Stimulated activated naive CD8-positive, alpha-beta T cell treated with anti-CD3 and anti-CD28 coated beads, Interleukin-15, amount 100 ng/mL, for 72 hours (primary cell): ENCODE data around the gene HLCS.

ENCODE experiments used
- ATAC-seq: fragments of 150-1000 bp; cut with Tn5 transposase; 2 replicates; pipeline ENCODE4 v1.10.0; 2021; ENCODE audit warnings: mild to moderate bottlenecking, moderate library complexity
- DNase-seq, 2 donors: peaks; one replicate each; pipeline ENCODE4 v3.0.0; 2021 to 2022
- H3K27ac Mint-ChIP-seq, 2 donors: one replicate each; pipeline ENCODE4 v1.8.0; 2022; ENCODE audit warnings: mild to moderate bottlenecking in 2 of 2, mixed read lengths in 2 of 2, moderate library complexity in 2 of 2
- H3K27me3 Mint-ChIP-seq: one replicate; pipeline ENCODE4 v1.8.0; 2022; ENCODE audit warnings: mixed read lengths
- H3K4me1 Mint-ChIP-seq: one replicate; pipeline ENCODE4 v1.8.0; 2022; ENCODE audit warnings: mild to moderate bottlenecking, mixed read lengths
- H3K4me3 Mint-ChIP-seq, 2 donors: one replicate each; pipeline ENCODE4 v1.8.0; 2022; ENCODE audit warnings: mild to moderate bottlenecking in 2 of 2, mixed read lengths in 2 of 2, moderate library complexity in 1 of 2
- H3K9me3 Mint-ChIP-seq, 2 donors: one replicate each; pipeline ENCODE4 v1.8.0; 2022; ENCODE audit warnings: mixed read lengths in 2 of 2

Gene HLCS

DNA sequence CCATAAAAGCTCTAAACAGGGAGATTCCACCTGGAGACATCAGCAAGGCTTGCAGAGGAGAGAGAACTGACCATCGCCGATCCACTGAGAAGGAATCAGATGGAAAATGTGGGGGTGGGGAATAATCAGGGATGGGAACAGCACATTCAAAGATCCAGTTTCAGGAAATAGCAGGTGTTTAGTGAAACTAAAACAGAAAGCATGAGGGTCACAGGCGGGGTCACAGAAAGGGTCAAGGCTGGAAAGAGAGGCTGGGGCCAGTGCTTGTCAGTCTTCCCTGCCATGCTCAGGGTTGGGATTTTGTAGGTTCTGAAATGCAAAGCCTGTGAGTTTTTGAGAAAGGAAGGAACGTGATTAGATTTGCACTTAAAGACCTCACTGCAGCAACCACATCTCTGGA is 103.2 kb downstream of the HLCS start:
- ATAC-seq (no peak), DNase-seq (no peak)
- H3K4me1 Mint-ChIP-seq, result peaks cover 17% of the 10 kb centered on the region
- no peaks in the 10 kb centered on the region for H3K9me3 Mint-ChIP-seq
- no peaks in the 10 kb centered on the region for H3K27me3 Mint-ChIP-seq
- no peak overlapping the region for H3K4me3 Mint-ChIP-seq
- peak overlapping the region in 1 of 2 donors; percentile 1 for H3K27ac Mint-ChIP-seq

DNA sequence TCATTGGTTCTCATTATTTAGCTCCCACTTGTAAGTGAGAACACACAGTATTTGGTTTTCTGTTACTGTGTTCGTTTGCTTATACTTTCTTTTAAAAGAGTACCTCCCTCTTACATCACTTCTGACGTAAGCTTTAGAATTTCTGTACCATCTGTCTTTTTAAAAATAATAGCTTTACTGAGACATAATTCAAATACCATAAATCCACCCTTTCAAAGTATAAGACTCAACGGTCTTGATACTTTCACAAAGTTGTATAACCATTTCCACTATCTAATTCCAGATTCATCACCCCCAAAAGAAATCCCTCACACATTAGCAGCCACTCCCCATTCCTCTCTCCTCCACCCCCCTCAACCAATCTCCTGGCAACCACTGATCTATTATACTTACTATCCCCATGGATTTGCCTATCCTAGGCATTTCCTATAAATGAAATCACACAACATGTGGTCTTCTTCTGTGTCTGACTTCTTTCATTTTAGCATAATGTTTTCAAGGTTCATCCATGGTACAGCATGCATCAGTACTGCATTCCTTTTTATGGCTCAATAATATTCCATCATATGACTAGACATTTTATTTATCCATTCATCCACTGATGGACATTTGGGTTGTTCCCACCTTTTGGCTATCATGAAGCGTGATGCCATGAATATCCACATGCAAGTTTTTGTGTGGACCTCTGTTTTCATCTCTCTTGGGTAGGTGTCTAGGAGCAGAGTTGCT is 104.7 kb downstream of the HLCS start:
- H3K4me3 Mint-ChIP-seq, result no peak overlapping the region
- ATAC-seq (no peak), DNase-seq (no peak)
- no peaks in the 10 kb centered on the region for H3K9me3 Mint-ChIP-seq
- peak overlapping the region in 1 of 2 donors; percentile 20 for H3K27ac Mint-ChIP-seq
- no peaks in the 10 kb centered on the region for H3K27me3 Mint-ChIP-seq
- peaks cover 17% of the 10 kb centered on the region for H3K4me1 Mint-ChIP-seq

DNA sequence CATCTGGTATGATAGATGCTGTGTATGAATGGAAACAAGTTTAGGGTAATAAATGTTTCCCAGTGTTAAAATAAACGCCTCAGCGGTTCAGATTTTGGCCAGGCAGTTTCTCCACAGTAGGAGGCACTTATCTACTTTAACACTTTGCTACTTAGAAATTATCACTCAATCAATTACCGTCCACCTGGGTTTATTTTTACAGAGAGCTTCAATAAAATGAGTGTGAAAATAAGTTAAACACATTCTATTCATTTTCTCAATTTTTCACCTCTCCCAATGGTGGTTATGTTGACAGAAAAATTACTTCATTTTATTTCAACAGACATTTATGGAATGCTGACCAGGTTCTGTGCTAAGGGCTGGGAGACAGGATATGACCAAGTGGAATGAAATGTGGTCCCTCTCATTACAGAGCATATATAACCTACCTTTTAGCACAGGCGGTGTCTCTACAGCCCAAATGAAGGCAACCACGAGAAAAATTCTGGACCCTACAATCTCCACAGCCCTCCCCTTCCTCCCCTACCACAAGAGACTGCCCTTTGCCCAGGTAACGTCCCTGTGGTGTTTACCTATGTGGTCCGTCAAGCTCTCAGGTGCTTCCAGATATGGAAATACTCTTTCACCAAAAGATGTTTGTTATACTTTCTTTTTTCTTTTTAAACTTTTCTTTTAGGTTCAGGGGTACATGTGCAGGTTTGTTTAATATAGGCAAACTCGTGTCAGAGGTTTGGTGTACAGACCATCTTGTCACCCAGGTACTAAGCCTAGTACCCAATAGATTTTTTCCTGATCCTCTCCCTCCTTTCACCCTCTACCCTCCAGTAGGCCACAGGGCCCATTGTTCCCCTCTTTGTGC is 105.5 kb downstream of the HLCS start:
- ATAC-seq, result no peak
- Mint-ChIP-seq H3K4me1 (peaks cover 23% of the 10 kb centered on the region), H3K4me3 (no peak overlapping the region), H3K9me3 (no peaks in the 10 kb centered on the region), H3K27me3 (no peaks in the 10 kb centered on the region), H3K27ac (peak overlapping the region in 1 of 2 donors; percentile 20)
- no peak for DNase-seq

DNA sequence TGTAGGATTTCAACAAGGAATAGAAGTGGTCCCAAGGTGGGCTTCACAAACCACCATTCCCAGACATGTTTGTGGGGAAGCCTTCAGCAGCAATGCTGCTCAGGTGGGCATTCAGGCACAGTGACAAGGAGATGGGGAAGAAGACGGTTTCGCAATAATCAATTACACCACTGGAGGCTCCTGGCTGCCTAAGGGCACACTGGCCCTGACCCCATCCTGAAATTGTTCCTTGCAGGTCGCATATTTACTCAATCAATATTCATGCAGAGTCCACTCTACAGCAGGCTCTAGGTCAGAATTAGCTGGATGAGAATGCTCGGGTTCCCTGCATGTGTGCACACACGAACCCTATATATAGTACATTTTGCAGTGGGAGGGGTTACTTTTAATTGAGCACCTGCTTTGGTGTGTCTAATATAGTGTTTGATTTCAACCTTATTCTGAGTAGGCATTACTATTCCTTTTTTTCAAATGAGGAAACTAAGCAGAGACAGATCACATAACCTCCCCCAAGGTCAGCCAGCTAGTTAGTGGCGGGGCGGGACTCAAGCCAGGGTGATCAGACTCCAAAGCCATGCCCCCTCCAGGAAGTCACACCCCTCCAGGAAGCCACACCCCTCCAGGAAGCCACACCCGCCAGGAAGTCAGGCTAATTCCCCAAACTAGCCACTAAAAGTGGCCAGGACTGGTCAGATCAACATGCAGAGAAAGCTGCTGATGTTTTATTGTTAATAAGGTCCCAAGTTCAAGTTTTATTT is 106.5 kb downstream of the HLCS start:
- Mint-ChIP-seq H3K27ac (no peak overlapping the region), H3K27me3 (no peaks in the 10 kb centered on the region), H3K4me1 (peaks cover 23% of the 10 kb centered on the region), H3K4me3 (no peak overlapping the region), H3K9me3 (no peaks in the 10 kb centered on the region)
- ATAC-seq, result peak; percentile 64
- peak in 1 of 2 donors; percentile 13 for DNase-seq

DNA sequence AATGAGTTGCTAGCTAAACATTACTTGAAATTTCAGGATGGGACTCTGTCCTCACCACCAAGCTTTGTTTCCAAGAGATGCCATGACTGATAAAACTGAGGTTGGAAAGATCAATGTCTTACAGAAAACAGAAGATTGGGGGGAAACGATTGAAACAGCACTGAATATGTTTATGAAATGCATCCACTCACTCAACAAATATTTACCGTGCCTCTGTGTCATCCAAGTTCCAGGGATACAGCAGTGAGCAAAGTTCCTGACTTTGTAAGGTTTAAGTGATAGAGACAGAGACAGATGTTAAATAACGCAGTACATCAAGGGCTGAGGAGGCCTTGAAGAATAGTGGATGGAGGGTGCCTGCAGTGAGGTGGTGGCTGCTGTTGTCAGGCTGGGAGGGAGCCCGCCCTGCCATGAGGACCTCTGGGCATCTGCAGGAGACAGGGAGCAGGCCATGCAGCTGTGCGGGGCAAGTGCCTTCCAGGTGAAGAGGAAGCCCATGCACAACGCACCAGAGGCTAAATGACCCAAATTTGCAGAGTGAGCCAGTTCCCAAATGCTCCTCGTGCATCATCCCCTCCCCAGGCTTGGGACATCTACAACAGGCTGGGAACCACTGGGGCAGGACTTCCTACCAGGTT is 108.0 kb downstream of the HLCS start:
- no peak for DNase-seq
- Mint-ChIP-seq H3K4me3 (no peak overlapping the region), H3K4me1 (peaks cover 21% of the 10 kb centered on the region), H3K27ac (no peak overlapping the region), H3K9me3 (no peaks in the 10 kb centered on the region), H3K27me3 (no peaks in the 10 kb centered on the region)
- no peak for ATAC-seq

DNA sequence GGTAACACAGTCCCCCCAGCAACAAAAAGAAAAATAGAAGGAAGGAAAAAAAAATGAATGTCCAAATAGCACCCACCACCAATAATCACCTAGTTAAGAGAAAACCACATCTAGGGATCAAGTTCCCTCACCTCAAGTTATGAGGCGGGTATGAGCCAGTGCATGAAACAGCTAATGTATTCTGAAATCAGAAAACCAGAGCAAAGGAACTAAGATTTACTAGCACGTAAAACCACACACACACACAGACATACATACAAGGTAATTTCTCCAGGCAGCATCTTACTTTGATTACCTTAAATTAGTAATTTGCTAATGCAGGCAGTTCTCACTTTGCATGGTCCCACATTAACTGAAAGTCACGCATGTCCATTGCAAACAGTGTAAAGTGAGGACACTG is 109.8 kb downstream of the HLCS start:
- no peaks in the 10 kb centered on the region for H3K27me3 Mint-ChIP-seq
- no peak overlapping the region for H3K4me3 Mint-ChIP-seq
- H3K27ac Mint-ChIP-seq, result no peak overlapping the region
- no peaks in the 10 kb centered on the region for H3K9me3 Mint-ChIP-seq
- H3K4me1 Mint-ChIP-seq, result peaks cover 26% of the 10 kb centered on the region
- ATAC-seq (peak; percentile 31), DNase-seq (no peak)

DNA sequence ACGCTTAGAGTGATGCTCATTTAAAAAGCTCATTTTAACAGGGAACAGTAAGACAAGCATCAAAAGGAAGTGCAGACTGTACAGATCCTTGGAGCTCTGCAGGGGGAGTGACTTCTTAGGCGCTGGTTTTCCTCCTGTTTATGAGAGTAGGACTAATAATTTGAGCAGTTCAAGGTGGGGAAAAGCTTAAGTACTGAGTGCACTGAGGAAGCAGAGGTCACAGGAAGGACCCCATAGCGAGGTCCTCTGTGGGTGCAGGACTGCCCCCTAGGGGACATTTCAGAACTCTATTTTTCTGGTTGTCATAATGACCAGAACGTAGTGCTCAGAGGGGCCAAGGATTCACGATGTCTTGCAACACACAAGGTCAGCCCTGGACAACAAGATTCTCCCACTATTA is 112.1 kb downstream of the HLCS start:
- peaks cover 18% of the 10 kb centered on the region for H3K4me1 Mint-ChIP-seq
- ATAC-seq (peak; percentile 63), DNase-seq (peak; percentile 24 to 30)
- H3K27ac Mint-ChIP-seq, result peak overlapping the region in 1 of 2 donors; percentile 71
- H3K9me3 Mint-ChIP-seq, result no peaks in the 10 kb centered on the region
- H3K4me3 Mint-ChIP-seq, result no peak overlapping the region
- H3K27me3 Mint-ChIP-seq, result no peaks in the 10 kb centered on the region

DNA sequence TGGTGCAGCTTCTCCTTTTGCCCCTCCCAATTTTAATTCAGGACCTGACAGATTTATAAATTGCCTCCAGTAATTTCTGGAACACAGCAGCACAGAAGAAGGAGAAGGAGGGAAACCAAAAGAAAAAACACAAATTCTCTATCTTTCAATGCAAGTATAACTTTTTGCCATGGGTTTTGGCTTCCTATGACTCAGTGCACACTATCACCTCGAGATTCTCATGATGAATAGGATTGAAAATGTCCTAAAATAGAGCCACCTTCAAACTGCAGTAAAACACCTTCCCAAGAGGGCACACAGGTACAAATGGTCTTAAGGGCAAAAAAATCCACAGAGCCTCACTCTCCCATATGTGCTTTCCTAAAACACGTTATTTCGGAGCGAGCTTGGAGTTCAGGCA is 113.6 kb downstream of the HLCS start:
- Mint-ChIP-seq H3K4me1 (peaks cover 18% of the 10 kb centered on the region), H3K27ac (peak overlapping the region in 1 of 2 donors; percentile 19), H3K27me3 (no peaks in the 10 kb centered on the region), H3K9me3 (no peaks in the 10 kb centered on the region), H3K4me3 (no peak overlapping the region)
- ATAC-seq, result peak; percentile 54
- no peak for DNase-seq

DNA sequence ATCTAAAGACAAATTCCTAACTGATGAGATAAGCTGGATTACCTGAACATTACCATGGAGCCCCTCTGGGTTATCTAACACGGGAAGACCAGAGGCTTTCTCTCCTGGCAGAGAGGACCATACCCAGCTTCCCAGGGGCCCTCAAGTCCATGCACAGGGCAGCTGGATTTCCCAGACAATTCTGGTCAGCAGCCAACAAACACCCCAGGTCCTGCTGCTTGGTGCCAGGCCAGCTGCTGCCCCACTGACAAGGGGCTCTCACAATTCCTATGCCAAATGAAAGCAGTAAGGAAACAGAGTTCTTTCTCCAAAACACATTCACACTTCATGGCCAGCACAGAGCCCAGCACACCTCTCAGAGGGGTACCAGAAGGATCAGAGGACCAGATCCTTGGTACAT is 114.2 kb downstream of the HLCS start:
- peak overlapping the region in 1 of 2 donors; percentile 59 for H3K27ac Mint-ChIP-seq
- no peak overlapping the region for H3K4me3 Mint-ChIP-seq
- DNase-seq (no peak), ATAC-seq (no peak)
- no peaks in the 10 kb centered on the region for H3K27me3 Mint-ChIP-seq
- no peaks in the 10 kb centered on the region for H3K9me3 Mint-ChIP-seq
- H3K4me1 Mint-ChIP-seq, result peaks cover 18% of the 10 kb centered on the region

DNA sequence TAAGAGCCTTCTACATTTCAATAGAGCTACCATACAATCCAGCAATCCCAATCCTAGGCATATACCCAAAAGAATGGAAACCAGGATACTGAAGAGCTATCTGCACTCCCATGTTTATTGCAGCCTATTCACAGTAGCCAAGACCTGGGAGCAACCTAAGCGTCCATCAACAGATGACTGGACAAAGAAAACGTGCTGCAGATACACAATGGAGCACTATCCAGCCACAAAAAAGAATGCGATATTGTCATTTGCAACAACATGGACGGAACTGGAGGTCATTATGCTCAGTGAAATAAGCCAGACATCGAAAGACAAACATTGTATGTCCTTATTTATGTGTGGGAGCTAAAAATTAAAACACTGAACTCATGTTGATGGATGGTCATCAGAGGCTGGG is 115.3 kb downstream of the HLCS start:
- Mint-ChIP-seq H3K27me3 (no peaks in the 10 kb centered on the region), H3K4me1 (peaks cover 12% of the 10 kb centered on the region), H3K9me3 (no peaks in the 10 kb centered on the region), H3K4me3 (no peak overlapping the region), H3K27ac (no peak overlapping the region)
- no peak for ATAC-seq
- no peak for DNase-seq

DNA sequence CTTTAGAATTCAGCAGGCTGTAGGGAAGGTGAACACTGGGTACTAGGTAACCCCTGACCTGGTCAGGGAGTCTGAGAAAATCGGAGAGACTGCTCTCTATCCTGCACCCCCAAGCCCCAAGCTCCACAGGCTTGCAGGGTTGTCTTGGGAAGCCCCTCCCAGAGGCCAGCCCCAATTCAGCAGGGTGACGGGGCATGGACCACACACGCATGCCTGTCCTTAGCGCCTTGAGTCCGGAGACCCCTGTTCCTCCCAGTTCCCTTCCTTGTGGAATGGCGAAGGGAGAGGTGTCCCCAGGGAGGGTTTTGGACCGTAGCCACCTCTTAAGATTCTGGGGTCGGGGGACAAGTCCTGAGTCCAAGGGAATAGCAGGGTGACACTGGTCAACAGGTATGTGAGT is 116.1 kb downstream of the HLCS start:
- Mint-ChIP-seq H3K9me3 (no peaks in the 10 kb centered on the region), H3K4me3 (no peak overlapping the region), H3K27ac (no peak overlapping the region), H3K4me1 (peaks cover 13% of the 10 kb centered on the region), H3K27me3 (no peaks in the 10 kb centered on the region)
- ATAC-seq, result no peak
- DNase-seq, result no peak

DNA sequence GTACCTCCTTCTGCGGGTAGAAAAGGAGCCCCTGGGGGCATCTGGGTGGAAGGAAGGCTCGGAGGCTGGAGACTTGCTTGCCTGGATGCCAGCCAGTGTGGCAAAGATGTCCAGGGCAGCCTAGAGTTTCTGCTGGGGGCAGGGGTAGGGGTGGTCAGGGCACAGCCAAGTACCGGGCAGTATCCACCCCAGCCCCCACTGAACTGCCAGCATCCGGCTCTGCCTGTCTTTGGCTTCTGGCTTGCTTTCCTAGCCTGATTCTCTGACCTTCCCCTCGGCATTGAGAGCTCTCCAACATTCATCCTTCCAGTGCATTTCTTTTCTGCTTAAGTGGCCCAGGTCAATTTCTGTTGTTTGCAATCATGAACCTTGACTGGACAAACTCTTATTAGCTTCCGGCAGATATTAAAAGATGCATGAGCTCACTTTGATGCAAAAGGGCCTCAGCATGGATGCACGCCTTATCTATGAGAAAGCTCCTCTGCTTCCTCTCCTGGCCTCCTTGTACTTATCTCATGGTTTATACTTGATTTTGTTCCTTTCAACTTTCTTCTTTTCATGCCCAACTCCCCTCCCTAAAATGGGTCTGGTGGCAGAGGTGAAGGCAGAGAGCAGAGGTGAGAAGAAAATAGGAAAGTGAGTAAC is 116.9 kb downstream of the HLCS start:
- DNase-seq (no peak), ATAC-seq (no peak)
- no peaks in the 10 kb centered on the region for H3K9me3 Mint-ChIP-seq
- H3K27me3 Mint-ChIP-seq, result no peaks in the 10 kb centered on the region
- H3K4me3 Mint-ChIP-seq, result no peak overlapping the region
- H3K27ac Mint-ChIP-seq, result no peak overlapping the region
- H3K4me1 Mint-ChIP-seq, result peaks cover 18% of the 10 kb centered on the region

DNA sequence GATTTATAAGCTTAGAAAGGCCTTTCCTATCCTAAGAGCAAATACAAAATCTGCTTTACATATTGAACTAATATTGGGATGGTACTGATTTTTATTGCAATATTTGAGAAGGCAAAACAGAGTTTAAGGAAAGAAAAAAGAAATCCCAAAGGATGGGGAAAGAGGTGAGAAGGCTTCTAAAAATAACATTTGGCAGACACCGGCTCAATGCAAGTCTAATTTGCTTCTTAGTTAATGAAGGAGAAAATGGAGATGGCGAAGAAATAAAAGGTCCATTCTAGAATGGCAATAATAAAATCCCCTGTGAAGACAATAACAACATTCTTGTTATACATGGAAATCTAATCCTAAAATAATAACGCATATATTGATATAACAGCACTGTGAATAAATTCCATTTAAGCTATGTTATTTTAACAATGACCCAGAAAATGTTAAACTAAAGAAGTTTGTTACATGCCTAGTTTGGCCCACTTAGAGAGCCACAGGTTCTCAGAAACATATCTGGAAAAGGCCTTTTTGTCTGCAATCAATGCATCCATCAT is 117.7 kb downstream of the HLCS start:
- H3K27me3 Mint-ChIP-seq, result no peaks in the 10 kb centered on the region
- no peak for DNase-seq
- H3K9me3 Mint-ChIP-seq, result no peaks in the 10 kb centered on the region
- H3K4me1 Mint-ChIP-seq, result peaks cover 18% of the 10 kb centered on the region
- H3K4me3 Mint-ChIP-seq, result no peak overlapping the region
- no peak overlapping the region for H3K27ac Mint-ChIP-seq
- no peak for ATAC-seq

DNA sequence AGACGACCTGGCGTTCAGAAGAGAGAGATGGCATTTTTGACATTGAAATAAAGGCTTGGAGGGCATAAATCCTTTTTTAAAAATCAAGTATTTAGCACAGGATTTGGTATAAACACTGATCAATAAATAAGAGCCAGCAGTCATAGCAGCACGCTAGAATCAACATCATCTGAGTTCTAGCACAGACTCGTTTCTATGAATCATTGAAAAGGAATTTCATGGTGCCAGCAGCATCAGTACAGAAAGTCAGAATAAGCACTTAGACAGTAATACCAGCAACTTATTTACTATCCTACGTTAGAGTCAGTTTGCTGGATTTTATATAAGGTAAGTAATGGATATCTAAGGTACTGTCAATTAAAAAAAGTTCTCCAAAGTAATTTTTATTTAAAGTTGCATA is 119.3 kb downstream of the HLCS start:
- Mint-ChIP-seq H3K27ac (peak overlapping the region in 1 of 2 donors; percentile 52), H3K9me3 (no peaks in the 10 kb centered on the region), H3K27me3 (no peaks in the 10 kb centered on the region), H3K4me1 (peaks cover 6% of the 10 kb centered on the region), H3K4me3 (no peak overlapping the region)
- DNase-seq (no peak), ATAC-seq (no peak)

DNA sequence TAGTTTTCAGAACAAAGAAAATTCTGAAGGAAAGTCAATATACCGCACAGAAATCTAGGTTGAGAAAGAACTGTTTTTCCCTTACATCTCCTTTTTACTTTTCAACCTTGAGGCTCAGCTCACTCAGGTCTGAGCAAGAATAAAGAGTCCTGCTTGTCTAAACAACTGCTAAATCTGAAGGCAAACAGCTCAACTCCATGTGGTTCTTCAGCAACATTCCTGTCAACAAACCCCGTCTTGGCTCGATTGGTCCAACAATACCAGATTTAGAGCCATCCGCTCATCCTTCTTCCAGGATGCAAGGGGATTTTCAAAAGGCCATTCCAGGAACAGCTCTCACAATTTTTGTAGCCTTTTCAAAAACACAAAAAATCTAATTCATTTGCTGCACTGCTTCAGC is 119.8 kb downstream of the HLCS start:
- no peaks in the 10 kb centered on the region for H3K27me3 Mint-ChIP-seq
- no peak overlapping the region for H3K4me3 Mint-ChIP-seq
- DNase-seq, result no peak
- H3K9me3 Mint-ChIP-seq, result no peaks in the 10 kb centered on the region
- ATAC-seq, result no peak
- H3K27ac Mint-ChIP-seq, result no peak overlapping the region
- peaks cover 6% of the 10 kb centered on the region for H3K4me1 Mint-ChIP-seq
